GM12878 (cell line): ENCODE data around the gene HHAT.

Experiments
- CTCF ChIP-seq, 3 experiments: IDR thresholded peaks in 2 of 3; conservative IDR thresholded peaks in 1 of 3; 2 replicates each; pipeline ENCODE4 v1.5.1; 2011; ENCODE audit warnings: low read depth in 3 of 3, low read length in 3 of 3, mild to moderate bottlenecking in 3 of 3, control low read depth in 2 of 3, moderate library complexity in 2 of 3, inconsistent platforms in 1 of 3, mixed read lengths in 1 of 3; ENCODE audit not compliant: control insufficient read depth in 2 of 3, insufficient read depth in 1 of 3; ENCODE audit errors: extremely low read depth in 1 of 3
- E2F8 ChIP-seq: fragments of 450-650 bp; IDR thresholded peaks from 2 replicates; pipeline ENCODE4 v1.6.1; 2018; ENCODE audit warnings: mild to moderate bottlenecking, low read depth, moderate library complexity; ENCODE audit not compliant: partially characterized antibody
- ESRRA ChIP-seq: IDR thresholded peaks from 2 replicates; pipeline ENCODE4 v1.6.1; 2012; ENCODE audit warnings: mild to moderate bottlenecking, low read length, improper control_type of control experiment
- ETV6 ChIP-seq, 2 experiments: fragments of 450-650 bp in 1 of 2; IDR thresholded peaks in 1 of 2; conservative IDR thresholded peaks in 1 of 2; 2 replicates each; pipeline ENCODE4 v1.6.1; 2014; ENCODE audit warnings: antibody characterized with exemption in 1 of 2, borderline replicate concordance in 1 of 2, low read depth in 1 of 2, mild to moderate bottlenecking in 1 of 2, moderate library complexity in 1 of 2
- EZH2 ChIP-seq: IDR thresholded peaks from 2 replicates; pipeline ENCODE4 v1.6.1; 2012; ENCODE audit warnings: low read depth, mild to moderate bottlenecking, control low read depth, inconsistent platforms, low read length, borderline replicate concordance; ENCODE audit not compliant: control insufficient read depth
- KDM1A ChIP-seq: fragments of 200-600 bp; sonication (generic); IDR thresholded peaks from 2 replicates; pipeline ENCODE4 v1.6.1; 2016; ENCODE audit warnings: borderline replicate concordance
- MXI1 ChIP-seq: fragments of 150-350 bp; IDR thresholded peaks from 2 replicates; pipeline ENCODE4 v1.6.1; 2011; ENCODE audit warnings: low read depth, mild to moderate bottlenecking, inconsistent platforms, low read length, improper control_type of control experiment
- NFYA ChIP-seq: IDR thresholded peaks from 2 replicates; pipeline ENCODE4 v1.6.1; 2011; ENCODE audit warnings: low read depth, mild to moderate bottlenecking, low read length, improper control_type of control experiment, borderline replicate concordance
- RCOR1 ChIP-seq: conservative IDR thresholded peaks from 2 replicates; pipeline ENCODE4 v1.6.1; 2012; ENCODE audit warnings: low read depth, low read length, improper control_type of control experiment
- USF1 ChIP-seq: IDR thresholded peaks from 2 replicates; pipeline ENCODE4 v1.6.1; 2011; ENCODE audit warnings: borderline replicate concordance, low read depth, mild to moderate bottlenecking, moderate library complexity, mixed read lengths, low read length; ENCODE audit not compliant: insufficient read depth; ENCODE audit errors: extremely low read length
- ZNF207 ChIP-seq: fragments of 450-650 bp; IDR thresholded peaks from 2 replicates; pipeline ENCODE4 v1.6.1; 2014; ENCODE audit warnings: antibody characterized with exemption, mild to moderate bottlenecking, borderline replicate concordance

GRCh38 chr1:210626341-210626740 is 297.6 kb downstream of the HHAT start:
- no peak for TF ChIP-seq ESRRA
- no peak for TF ChIP-seq RCOR1
- no peak for TF ChIP-seq ETV6 (conservative IDR thresholded peaks at IDR 0.05 in 1 of 2, IDR thresholded peaks at IDR 0.05 in 1 of 2; ENCODE audit: borderline replicate concordance in 1 of 2, low read depth in 1 of 2)
- no peak for TF ChIP-seq NFYA
- TF ChIP-seq EZH2: no peak
- no peak for TF ChIP-seq KDM1A
- TF ChIP-seq CTCF (IDR thresholded peaks at IDR 0.05 in 2 of 3, conservative IDR thresholded peaks at IDR 0.05 in 1 of 3; ENCODE audit: control insufficient read depth in 2 of 3, extremely low read depth in 1 of 3, insufficient read depth in 1 of 3, low read depth in 3 of 3, low read length in 3 of 3): no peak
- no peak for TF ChIP-seq E2F8
- TF ChIP-seq MXI1: no peak
- TF ChIP-seq ZNF207: no peak
- TF ChIP-seq USF1: no peak
